Gastroesophageal sphincter (tissue), 3 donors: ENCODE measurements around the gene LDLRAD1.

Experiments
- CTCF ChIP-seq, 4 experiments: fragments of 200-600 bp in 2 of 4; fragments of 450-650 bp in 2 of 4; sonication (generic) in 1 of 4; IDR thresholded peaks; one replicate each; pipeline ENCODE4 v1.5.1; 2017 to 2019; ENCODE audit warnings: antibody characterized with exemption in 4 of 4, mild to moderate bottlenecking in 2 of 4, moderate library complexity in 2 of 4
- EP300 ChIP-seq: sonication (generic); formaldehyde crosslinking; IDR thresholded peaks from one replicate; pipeline ENCODE4 v1.6.1; 2017; ENCODE audit warnings: antibody characterized with exemption, mild to moderate bottlenecking
- POLR2A ChIP-seq, 2 donors: fragments of 450-650 bp; IDR thresholded peaks; one replicate each; pipeline ENCODE4 v1.6.1; 2017; ENCODE audit warnings: antibody characterized with exemption in 2 of 2, mild to moderate bottlenecking in 2 of 2, moderate library complexity in 1 of 2

DNA sequence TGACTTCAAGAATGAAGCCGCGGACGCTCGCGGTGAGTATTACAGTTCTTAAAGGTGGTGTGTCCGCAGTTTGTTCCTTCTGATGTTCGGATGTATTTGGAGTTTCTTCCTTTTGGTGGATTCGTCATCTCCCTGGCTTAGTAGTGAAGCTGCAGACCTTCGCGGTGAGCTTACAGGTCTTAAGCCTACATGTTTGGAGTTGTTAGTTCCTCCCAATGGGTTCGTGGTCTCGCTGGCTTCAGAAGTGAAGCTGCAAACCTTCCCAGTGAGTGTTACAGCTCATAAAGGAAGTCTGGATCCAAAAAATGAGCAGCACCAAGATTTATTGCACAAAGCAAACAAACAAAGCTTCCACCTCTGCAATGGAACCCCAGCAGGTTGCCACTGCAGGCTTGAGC, 14.7 kb downstream of the LDLRAD1 start:
- no peak for TF ChIP-seq POLR2A (IDR thresholded peaks at IDR 0.05)
- TF ChIP-seq EP300 = no peak
- TF ChIP-seq CTCF (IDR thresholded peaks at IDR 0.05) = no peak
